HFFc6 (cell line): ENCODE measurements around the gene KIF1B. TPM values are rescaled to one million over a fixed set of nuclear protein-coding genes. Genes with fewer than 3 reads are reported as not detected.

ENCODE experiments used
- DNase-seq: peaks from one replicate; pipeline ENCODE4 v3.0.0-alpha.2; 2018
- H3K27ac Mint-ChIP-seq: 2 replicates; pipeline ENCODE4 v1.8.0; 2020; ENCODE audit warnings: mild to moderate bottlenecking, mixed read lengths
- H3K27me3 Mint-ChIP-seq: 2 replicates; pipeline ENCODE4 v1.8.0; 2021; ENCODE audit warnings: mild to moderate bottlenecking, moderate library complexity, mixed read lengths; ENCODE audit not compliant: insufficient read depth
- H3K36me3 Mint-ChIP-seq: 2 replicates; pipeline ENCODE4 v1.8.0; 2021; ENCODE audit warnings: low read depth, mixed read lengths
- H3K4me1 Mint-ChIP-seq: 2 replicates; pipeline ENCODE4 v1.8.0; 2020; ENCODE audit warnings: low read depth, mixed read lengths
- H3K4me3 Mint-ChIP-seq: 2 replicates; pipeline ENCODE4 v1.8.0; 2020; ENCODE audit warnings: mild to moderate bottlenecking, moderate library complexity, mixed read lengths
- H3K9me3 Mint-ChIP-seq: 2 replicates; pipeline ENCODE4 v1.8.0; 2020; ENCODE audit warnings: mild to moderate bottlenecking, mixed read lengths
- CTCF ChIP-seq: fragments of 200-600 bp; sonication (generic); IDR thresholded peaks from 2 replicates; pipeline ENCODE4 v1.5.0; 2021; ENCODE audit warnings: antibody characterized with exemption, mild to moderate bottlenecking
- total RNA-seq, 6 experiments: library from RNA; stranded (reverse); fragmentation: NEBNext Ultra II Directional; extraction: Animal tissue kit (Norgen Biotek cat#: 25700); gene quantifications; 2 replicates in 1 of 6; 3 replicates in 5 of 6; pipeline ENCODE4 v1.2.3, GENCODE V29; 2021

The KIF1B gene
- total RNA-seq, 6 experiments from 2014 or later: 35.2 to 41.6 (median 39.3) TPM

DNA sequence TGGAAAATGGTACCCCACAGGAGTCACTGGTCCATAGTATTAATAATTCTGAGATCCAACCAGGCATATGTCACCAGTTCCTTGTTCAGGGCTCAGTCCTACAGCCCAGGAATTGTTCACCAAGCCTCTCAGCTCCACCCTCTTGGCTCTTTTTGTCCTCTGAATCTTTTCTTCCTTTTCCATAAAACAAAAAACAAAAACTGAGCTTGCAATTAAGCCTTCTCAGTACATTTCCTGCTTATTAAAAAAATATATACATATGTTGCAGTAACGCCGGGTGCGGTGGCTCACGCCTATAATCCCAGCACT lies 23.4 kb upstream of the KIF1B start:
- Mint-ChIP-seq H3K4me3 (peak overlapping the region; percentile 25; the same call in 1 of the 2 replicates), H3K4me1 (peaks cover 10% of the 10 kb centered on the region), H3K27ac (no peak overlapping the region), H3K36me3 (peaks cover 6% of the 10 kb centered on the region; the same call in 1 of the 2 replicates), H3K27me3 (peaks cover 3% of the 10 kb centered on the region; the same call in 1 of the 2 replicates), H3K9me3 (no peaks in the 10 kb centered on the region)
- no peak for DNase-seq
- no peak for TF ChIP-seq CTCF

GRCh38 chr1:10188133-10188650 lies 22.2 kb upstream of the KIF1B start:
- no peak overlapping the region for H3K4me3 Mint-ChIP-seq
- no peak for DNase-seq
- H3K36me3 Mint-ChIP-seq: peaks cover 6% of the 10 kb centered on the region; the same call in 1 of the 2 replicates
- no peak for TF ChIP-seq CTCF
- no peaks in the 10 kb centered on the region for H3K9me3 Mint-ChIP-seq
- H3K27me3 Mint-ChIP-seq: peaks cover 3% of the 10 kb centered on the region
- peaks cover 10% of the 10 kb centered on the region for H3K4me1 Mint-ChIP-seq
- no peak overlapping the region for H3K27ac Mint-ChIP-seq

GRCh38 chr1:10189659-10190058 lies 20.7 kb upstream of the KIF1B start:
- Mint-ChIP-seq H3K27ac (no peak overlapping the region), H3K9me3 (no peaks in the 10 kb centered on the region), H3K27me3 (peaks cover 3% of the 10 kb centered on the region), H3K36me3 (no peaks in the 10 kb centered on the region; the same call in 1 of the 2 replicates), H3K4me3 (no peak overlapping the region), H3K4me1 (peaks cover 16% of the 10 kb centered on the region)
- no peak for DNase-seq
- no peak for TF ChIP-seq CTCF

GRCh38 chr1:10192263-10192662 lies 18.1 kb upstream of the KIF1B start:
- no peak for DNase-seq
- H3K27ac Mint-ChIP-seq: no peak overlapping the region
- H3K4me1 Mint-ChIP-seq: peaks cover 17% of the 10 kb centered on the region
- no peak overlapping the region for H3K4me3 Mint-ChIP-seq
- no peaks in the 10 kb centered on the region for H3K36me3 Mint-ChIP-seq
- TF ChIP-seq CTCF: no peak
- peaks cover 8% of the 10 kb centered on the region for H3K27me3 Mint-ChIP-seq
- no peaks in the 10 kb centered on the region for H3K9me3 Mint-ChIP-seq

- no peak overlapping the region for H3K27ac Mint-ChIP-seq
- H3K9me3 Mint-ChIP-seq: no peaks in the 10 kb centered on the region
- no peaks in the 10 kb centered on the region for H3K36me3 Mint-ChIP-seq
- DNase-seq: no peak
- TF ChIP-seq CTCF: no peak
- H3K27me3 Mint-ChIP-seq: peaks cover 10% of the 10 kb centered on the region
- peaks cover 23% of the 10 kb centered on the region for H3K4me1 Mint-ChIP-seq
- H3K4me3 Mint-ChIP-seq: no peak overlapping the region
Measured at GRCh38 chr1:10193288-10193687, 17.1 kb upstream of the KIF1B start.

- DNase-seq: peak; percentile 26
- Mint-ChIP-seq H3K4me1 (peaks cover 23% of the 10 kb centered on the region), H3K4me3 (no peak overlapping the region), H3K27me3 (peaks cover 9% of the 10 kb centered on the region), H3K27ac (no peak overlapping the region), H3K36me3 (no peaks in the 10 kb centered on the region), H3K9me3 (no peaks in the 10 kb centered on the region)
- no peak for TF ChIP-seq CTCF
Measured at GRCh38 chr1:10195570-10195969, 14.8 kb upstream of the KIF1B start.
